ENCODE data around the gene HES2. TPM values are rescaled to one million over a fixed set of nuclear protein-coding genes. Genes with fewer than 3 reads are reported as not detected.
"Not testable (repeated sequence)": the region's sequence is repeated elsewhere in the genome, so short reads cannot be mapped to it uniquely, and the experiment has no call there.

HES2 gene
- total RNA-seq, 4 donors from 2014 or later, result 15.4 to 47.7 (median 35.8) TPM

DNA sequence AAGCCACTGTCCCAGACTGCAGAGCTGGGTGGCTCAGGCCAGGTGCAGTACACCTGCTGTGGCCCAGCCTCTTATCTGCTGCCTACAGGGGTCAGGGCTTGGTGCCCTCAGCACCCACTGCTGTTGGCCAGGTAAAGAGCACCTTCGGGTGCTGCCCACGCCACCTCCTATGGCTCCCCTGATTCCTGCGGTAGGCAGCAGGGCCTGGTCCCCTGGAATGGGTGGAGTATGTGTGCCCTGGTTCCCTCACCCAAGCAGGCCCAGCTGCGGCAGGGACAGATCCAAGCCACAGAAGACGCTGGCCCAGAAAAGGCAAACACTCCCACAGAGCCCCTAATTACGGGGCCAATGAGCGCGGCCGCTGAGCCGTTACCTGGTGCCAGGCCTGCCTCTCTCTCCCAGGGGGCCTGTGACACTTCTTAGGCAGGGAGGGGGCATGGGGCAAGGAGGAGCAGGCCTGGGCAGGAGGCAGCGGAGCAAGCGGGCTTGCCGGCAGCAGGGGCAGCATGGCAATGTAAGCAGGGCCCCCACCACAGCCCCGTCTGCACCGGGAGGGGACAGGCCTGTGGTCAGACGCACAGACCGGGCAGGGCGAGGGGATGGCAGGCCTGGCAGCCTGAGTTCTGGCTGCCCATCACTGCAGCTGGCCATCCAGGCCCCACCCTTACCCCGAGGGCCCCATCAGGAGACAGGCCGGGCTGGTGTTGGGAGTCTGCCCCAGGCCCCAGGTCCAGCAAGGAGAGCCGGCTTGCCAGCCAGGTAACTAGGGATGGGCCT lies 23.8 kb upstream of the HES2 start:
- WGBS, 2 donors, result 78 to 86% methylated on average over 16 to 21 of the region's 21 CpGs
- TF ChIP-seq, protein P1, sequence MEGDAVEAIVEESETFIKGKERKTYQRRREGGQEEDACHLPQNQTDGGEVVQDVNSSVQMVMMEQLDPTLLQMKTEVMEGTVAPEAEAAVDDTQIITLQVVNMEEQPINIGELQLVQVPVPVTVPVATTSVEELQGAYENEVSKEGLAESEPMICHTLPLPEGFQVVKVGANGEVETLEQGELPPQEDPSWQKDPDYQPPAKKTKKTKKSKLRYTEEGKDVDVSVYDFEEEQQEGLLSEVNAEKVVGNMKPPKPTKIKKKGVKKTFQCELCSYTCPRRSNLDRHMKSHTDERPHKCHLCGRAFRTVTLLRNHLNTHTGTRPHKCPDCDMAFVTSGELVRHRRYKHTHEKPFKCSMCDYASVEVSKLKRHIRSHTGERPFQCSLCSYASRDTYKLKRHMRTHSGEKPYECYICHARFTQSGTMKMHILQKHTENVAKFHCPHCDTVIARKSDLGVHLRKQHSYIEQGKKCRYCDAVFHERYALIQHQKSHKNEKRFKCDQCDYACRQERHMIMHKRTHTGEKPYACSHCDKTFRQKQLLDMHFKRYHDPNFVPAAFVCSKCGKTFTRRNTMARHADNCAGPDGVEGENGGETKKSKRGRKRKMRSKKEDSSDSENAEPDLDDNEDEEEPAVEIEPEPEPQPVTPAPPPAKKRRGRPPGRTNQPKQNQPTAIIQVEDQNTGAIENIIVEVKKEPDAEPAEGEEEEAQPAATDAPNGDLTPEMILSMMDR (IDR thresholded peaks at IDR 0.05), result no peak
- TF ChIP-seq POLR2A (IDR thresholded peaks at IDR 0.05), result no peak
- no peak overlapping the region for H3K4me3 ChIP-seq (ENCODE audit: low read depth, poor library complexity, severe bottlenecking)
- intact Hi-C loops (cut with DNase I; ENCODE audit: low total_unique reads), result no loop called here
- no peak for DNase-seq (ENCODE audit: low spot score in 2 of 2)

GRCh38 chr1:6441586-6441985 lies 21.9 kb upstream of the HES2 start:
- TF ChIP-seq, protein P1 (IDR thresholded peaks at IDR 0.05), result no peak
- no peak for TF ChIP-seq POLR2A (IDR thresholded peaks at IDR 0.05)
- 87% methylated on average over 7 of the region's 7 CpGs for WGBS, 2 donors
- intact Hi-C loops (cut with DNase I; ENCODE audit: low total_unique reads), result no loop called here
- no peak overlapping the region for H3K4me3 ChIP-seq (ENCODE audit: low read depth, poor library complexity, severe bottlenecking)
- DNase-seq (ENCODE audit: low spot score in 2 of 2), result no peak

- 25 to 28% methylated on average over 29 to 39 of the region's 101 CpGs for WGBS, 2 donors
- DNase-seq (ENCODE audit: low spot score in 2 of 2), result no peak
- intact Hi-C loops (cut with DNase I; ENCODE audit: low total_unique reads), result no loop called here
- no peak for TF ChIP-seq POLR2A (IDR thresholded peaks at IDR 0.05)
- TF ChIP-seq, protein P1 (IDR thresholded peaks at IDR 0.05), result no peak
- H3K4me3 ChIP-seq (ENCODE audit: low read depth, poor library complexity, severe bottlenecking), result no peak overlapping the region
These were observed 20.7 kb upstream of the HES2 start for GRCh38 chr1:6440198-6441126.

- peak in 1 of 2 donors; percentile 92 for DNase-seq (ENCODE audit: low spot score in 2 of 2)
- WGBS, 2 donors, result 12 to 19% methylated on average over 4 to 5 of the region's 5 CpGs
- intact Hi-C loops (cut with DNase I; ENCODE audit: low total_unique reads), result no loop called here
- TF ChIP-seq POLR2A (IDR thresholded peaks at IDR 0.05), result no peak
- TF ChIP-seq, protein P1 (IDR thresholded peaks at IDR 0.05), result peak in 1 of 3 donors; percentile 15
- no peak overlapping the region for H3K4me3 ChIP-seq (ENCODE audit: low read depth, poor library complexity, severe bottlenecking)
These were observed 18.4 kb upstream of the HES2 start for GRCh38 chr1:6438047-6438525.

- DNase-seq (ENCODE audit: low spot score in 2 of 2), result not testable (repeated sequence)
These were observed 17.4 kb upstream of the HES2 start for GRCh38 chr1:6437012-6437700.

GRCh38 chr1:6436277-6436676 lies 16.6 kb upstream of the HES2 start:
- intact Hi-C loops (cut with DNase I; ENCODE audit: low total_unique reads); DNase-seq (ENCODE audit: low spot score in 2 of 2); H3K4me3 ChIP-seq (ENCODE audit: low read depth, poor library complexity, severe bottlenecking): not testable (repeated sequence)
- 80 to 85% methylated on average over 3 of the region's 3 CpGs for WGBS, 2 donors

More at GRCh38 chr1:6437012-6437700, 17.4 kb upstream of the HES2 start:
- intact Hi-C loops (cut with DNase I; ENCODE audit: low total_unique reads); H3K4me3 ChIP-seq (ENCODE audit: low read depth, poor library complexity, severe bottlenecking): not testable (repeated sequence)
- WGBS, 2 donors, result 38 to 47% methylated on average over 16 to 19 of the region's 22 CpGs

Measured in lower leg skin (tissue), 4 donors.